ENCODE results near the gene ALDH16A1. TPM values are rescaled to one million over a fixed set of nuclear protein-coding genes. Genes with fewer than 3 reads are reported as not detected.

The ALDH16A1 gene
- 10 to 100 TPM; 31.2 to 36.4 (median 36.3) TPM for total RNA-seq
- long read RNA-seq, donor 1, transcript ALDH16A1-201 (17 exons, 3,153 nt): major isoform, 58 of 102 reads
- long read RNA-seq, donor 1, transcript ALDH16A1-202 (16 exons, 2,470 nt): minor isoform, 11 of 102 reads
- long read RNA-seq, donor 1, partial matches to known transcripts: 21 of 102 reads
- long read RNA-seq, donor 1, other reads (novel, unspliced or antisense): 12 of 102 reads
- long read RNA-seq, donor 2, transcript ALDH16A1-201 (17 exons, 3,153 nt): major isoform, 7 of 19 reads
- long read RNA-seq, donor 2, partial matches to known transcripts: 2 of 19 reads
- long read RNA-seq, donor 2, other reads (novel, unspliced or antisense): 5 of 19 reads

DNA sequence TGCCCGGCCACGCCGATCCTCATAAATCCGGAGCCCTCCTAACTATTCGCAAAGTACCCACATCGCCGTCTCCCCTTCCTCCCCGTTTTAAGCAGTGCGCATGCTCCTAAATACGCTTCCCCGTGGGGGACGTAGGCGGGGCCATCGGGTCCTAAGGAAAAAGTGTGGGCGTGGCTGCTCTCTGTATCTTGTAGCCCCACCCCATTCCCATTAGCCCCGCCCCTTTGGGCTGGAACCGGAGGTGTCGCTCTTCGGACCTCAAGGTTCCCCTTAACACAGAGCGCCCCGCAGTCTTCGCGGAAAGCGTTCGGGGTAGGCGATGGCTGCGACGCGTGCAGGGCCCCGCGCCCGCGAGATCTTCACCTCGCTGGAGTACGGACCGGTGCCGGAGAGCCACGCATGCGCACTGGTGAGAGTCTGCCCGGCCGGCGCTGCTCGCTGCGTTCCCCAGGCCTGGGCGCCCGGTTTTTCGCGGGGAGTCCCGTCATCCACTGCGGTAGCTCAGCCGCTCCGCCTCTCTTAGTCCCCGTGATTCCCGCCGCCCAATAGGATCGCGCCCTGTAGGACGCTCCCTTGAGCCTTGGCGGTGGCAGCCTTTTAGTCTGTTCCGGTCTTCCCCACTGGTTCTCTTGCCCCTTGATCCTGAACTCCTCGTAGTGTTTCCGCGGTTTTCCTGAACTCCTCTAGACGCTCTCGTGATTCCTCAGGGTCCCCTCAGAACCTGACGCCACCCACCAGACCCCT, at the start of gene ALDH16A1:
TSS of gene ALDH16A1 (plus strand) at position 213 of the 744 bp plus-strand sequence. CDS start at position 320, 107 bp downstream.
- DNase-seq: peak; percentile 98 to 99 (median 99)
- TF ChIP-seq CTCF (IDR thresholded peaks at IDR 0.05): no peak

DNA sequence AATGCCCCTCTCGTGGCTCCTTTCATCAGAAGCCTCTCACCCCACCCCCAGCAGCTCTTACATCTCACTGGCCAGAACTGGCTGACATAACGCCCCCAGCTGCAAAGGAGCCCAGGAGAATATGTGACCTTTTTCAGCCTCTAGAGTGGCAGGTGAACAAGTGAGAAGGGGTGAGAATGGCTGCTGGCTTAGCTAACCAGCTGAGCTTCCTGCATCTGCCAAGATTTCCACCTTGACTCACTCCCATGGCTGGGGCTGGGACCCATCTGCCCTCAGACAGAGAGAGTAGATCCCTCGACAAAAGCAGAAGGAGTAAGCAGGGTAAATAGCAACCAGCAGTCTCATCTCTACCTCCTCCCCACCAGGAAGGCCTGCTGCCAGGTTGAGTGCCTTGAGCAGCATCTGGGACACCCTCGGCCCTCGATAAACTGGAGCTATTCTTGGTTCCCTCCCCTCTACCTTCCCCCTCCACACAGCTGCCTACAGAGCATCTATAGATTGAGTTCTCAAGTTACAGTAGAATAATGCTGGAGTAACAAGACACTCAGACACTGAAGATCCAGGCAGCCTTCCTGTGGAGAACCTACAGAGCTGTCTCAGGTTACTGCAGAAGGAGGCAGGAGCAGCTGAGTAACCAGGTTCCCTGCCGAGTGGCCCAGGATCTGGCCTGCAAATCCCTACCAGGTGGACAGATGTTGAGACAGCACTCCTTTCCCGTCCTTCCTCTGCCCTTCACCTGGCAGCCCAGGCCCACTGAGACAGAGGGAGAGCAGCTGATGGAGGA, 49.4 kb upstream of the ALDH16A1 start:
- no peaks in the 10 kb centered on the region for H3K36me3 ChIP-seq (ENCODE audit: low read depth)
- intact Hi-C loops (cut with DNase I, micrococcal nuclease): no loop called here
- no peaks in the 10 kb centered on the region for H3K4me1 ChIP-seq (ENCODE audit: low read depth)

More for the DNA sequence above, at the start of gene ALDH16A1:
- Histone ChIP-seq H3K4me1 (ENCODE audit: low read depth) (peaks cover 18% of the 10 kb centered on the region), H3K9me3 (no peaks in the 10 kb centered on the region), H3K4me3 (peak within 1 kb of the TSS; percentile 36), H3K36me3 (ENCODE audit: low read depth) (peaks cover 5% of the 10 kb centered on the region)
- intact Hi-C loops (cut with DNase I, micrococcal nuclease): no loop called here
- ATAC-seq: peak; percentile 90

GRCh38 chr19:49407079-49407478, 45.9 kb upstream of the ALDH16A1 start:
- peaks cover 6% of the 10 kb centered on the region for H3K4me1 ChIP-seq (ENCODE audit: low read depth)
- H3K9me3 ChIP-seq: no peaks in the 10 kb centered on the region
- DNase-seq (no peak), ATAC-seq (no peak)
- no peak for TF ChIP-seq CTCF (IDR thresholded peaks at IDR 0.05)
- H3K4me3 ChIP-seq: no peak overlapping the region
- intact Hi-C loops (cut with DNase I, micrococcal nuclease): no loop called here
- H3K36me3 ChIP-seq (ENCODE audit: low read depth): no peaks in the 10 kb centered on the region

More for the DNA sequence above, 49.4 kb upstream of the ALDH16A1 start:
- Histone ChIP-seq H3K4me3 (no peak overlapping the region), H3K9me3 (no peaks in the 10 kb centered on the region)
- no peak for TF ChIP-seq CTCF (IDR thresholded peaks at IDR 0.05)
- ATAC-seq (no peak), DNase-seq (no peak)

DNA sequence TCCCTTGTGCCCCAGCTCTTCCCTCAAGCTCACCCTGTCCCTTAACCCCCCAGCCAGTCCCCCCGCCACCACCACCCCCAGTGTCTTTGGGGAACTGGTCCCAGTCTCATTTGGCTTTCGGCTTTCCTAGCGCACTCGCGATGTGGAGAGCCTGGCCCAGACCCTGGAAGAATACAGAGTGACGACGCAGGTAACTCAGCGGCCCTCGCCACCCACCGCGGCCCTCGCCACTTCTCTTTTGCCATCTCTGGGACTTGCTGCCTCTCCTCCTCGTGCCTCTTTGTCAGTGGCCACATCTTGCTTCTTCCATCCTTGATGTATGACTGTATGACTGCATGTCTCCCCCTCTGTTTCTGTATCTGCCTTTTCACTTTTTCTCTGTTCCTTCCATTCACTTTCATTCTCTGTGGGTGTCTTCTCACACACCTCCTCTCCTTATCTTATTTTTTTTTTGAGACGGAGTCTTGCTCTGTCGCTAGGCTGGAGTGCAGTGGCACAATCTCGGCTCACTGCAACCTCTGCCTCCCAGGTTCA, 45.5 kb upstream of the ALDH16A1 start:
- Histone ChIP-seq H3K4me1 (ENCODE audit: low read depth) (peaks cover 6% of the 10 kb centered on the region), H3K9me3 (no peaks in the 10 kb centered on the region), H3K4me3 (no peak overlapping the region), H3K36me3 (ENCODE audit: low read depth) (no peaks in the 10 kb centered on the region)
- intact Hi-C loops (cut with DNase I, micrococcal nuclease): no loop called here
- DNase-seq (no peak), ATAC-seq (no peak)
- TF ChIP-seq CTCF (IDR thresholded peaks at IDR 0.05): no peak

- H3K4me1 ChIP-seq (ENCODE audit: low read depth): peaks cover 6% of the 10 kb centered on the region
- intact Hi-C loops (cut with DNase I, micrococcal nuclease): no loop called here
- H3K4me3 ChIP-seq: no peak overlapping the region
- no peak for DNase-seq
- no peak for ATAC-seq
- no peaks in the 10 kb centered on the region for H3K9me3 ChIP-seq
- no peak for TF ChIP-seq CTCF (IDR thresholded peaks at IDR 0.05)
- H3K36me3 ChIP-seq (ENCODE audit: low read depth): no peaks in the 10 kb centered on the region
Measured at GRCh38 chr19:49408816-49409440, 44.1 kb upstream of the ALDH16A1 start.

Data from mucosa of descending colon (tissue), 3 donors.